ENCODE results near the gene UPF3A.
"Not testable (repeated sequence)": the region's sequence is repeated elsewhere in the genome, so short reads cannot be mapped to it uniquely, and the experiment has no call there.

UPF3A gene

GRCh38 chr13:114325729-114326128, 44.3 kb downstream of the UPF3A start:
- TF ChIP-seq, protein P1, sequence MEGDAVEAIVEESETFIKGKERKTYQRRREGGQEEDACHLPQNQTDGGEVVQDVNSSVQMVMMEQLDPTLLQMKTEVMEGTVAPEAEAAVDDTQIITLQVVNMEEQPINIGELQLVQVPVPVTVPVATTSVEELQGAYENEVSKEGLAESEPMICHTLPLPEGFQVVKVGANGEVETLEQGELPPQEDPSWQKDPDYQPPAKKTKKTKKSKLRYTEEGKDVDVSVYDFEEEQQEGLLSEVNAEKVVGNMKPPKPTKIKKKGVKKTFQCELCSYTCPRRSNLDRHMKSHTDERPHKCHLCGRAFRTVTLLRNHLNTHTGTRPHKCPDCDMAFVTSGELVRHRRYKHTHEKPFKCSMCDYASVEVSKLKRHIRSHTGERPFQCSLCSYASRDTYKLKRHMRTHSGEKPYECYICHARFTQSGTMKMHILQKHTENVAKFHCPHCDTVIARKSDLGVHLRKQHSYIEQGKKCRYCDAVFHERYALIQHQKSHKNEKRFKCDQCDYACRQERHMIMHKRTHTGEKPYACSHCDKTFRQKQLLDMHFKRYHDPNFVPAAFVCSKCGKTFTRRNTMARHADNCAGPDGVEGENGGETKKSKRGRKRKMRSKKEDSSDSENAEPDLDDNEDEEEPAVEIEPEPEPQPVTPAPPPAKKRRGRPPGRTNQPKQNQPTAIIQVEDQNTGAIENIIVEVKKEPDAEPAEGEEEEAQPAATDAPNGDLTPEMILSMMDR (IDR thresholded peaks at IDR 0.05; ENCODE audit: extremely low read depth, missing control alignments), result no peak
- no peak for DNase-seq (ENCODE audit: low spot score)

GRCh38 chr13:114328034-114328433, 46.6 kb downstream of the UPF3A start:
- TF ChIP-seq, protein P1 (IDR thresholded peaks at IDR 0.05; ENCODE audit: extremely low read depth, missing control alignments), result no peak
- DNase-seq (ENCODE audit: low spot score), result no peak

DNA sequence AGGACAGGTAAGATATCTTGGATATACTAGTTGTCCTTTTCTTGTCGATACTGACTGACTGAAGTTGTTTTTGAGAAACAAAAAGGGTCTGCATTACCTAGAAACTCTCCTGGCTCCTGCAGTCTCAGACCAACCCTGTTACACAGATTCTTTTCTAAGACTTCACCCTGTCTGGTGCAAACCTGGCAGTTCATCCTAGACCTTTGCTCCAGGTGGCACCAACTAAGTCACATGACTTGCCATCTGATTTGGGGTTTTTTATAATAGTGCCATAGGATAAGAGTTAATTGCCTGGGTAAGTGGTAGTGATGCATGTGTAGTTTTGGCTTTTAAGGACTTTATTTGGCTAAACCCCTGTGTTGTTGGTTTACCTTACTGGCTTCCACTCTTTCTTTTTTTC, 47.2 kb downstream of the UPF3A start:
- TF ChIP-seq, protein P1 (IDR thresholded peaks at IDR 0.05; ENCODE audit: extremely low read depth, missing control alignments), result no peak
- no peak for DNase-seq (ENCODE audit: low spot score)

DNA sequence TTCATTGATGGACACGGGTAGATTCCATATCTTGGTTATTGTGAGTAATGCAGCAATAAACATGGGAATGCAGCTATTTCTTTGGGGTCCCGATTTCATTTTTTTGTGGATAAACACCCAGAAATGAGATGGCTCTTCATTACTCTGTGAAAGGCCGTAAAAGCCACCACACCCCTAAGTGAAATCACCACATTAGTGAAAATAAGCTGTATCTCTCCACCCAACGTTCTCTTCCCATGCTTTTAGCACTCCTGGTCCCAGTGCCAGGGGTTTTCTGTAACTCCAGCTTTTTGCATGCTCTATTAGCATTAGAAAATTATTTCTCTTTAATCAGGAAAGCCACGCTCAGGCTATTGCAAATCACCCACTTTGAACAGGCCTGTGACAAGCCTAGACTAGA, 48.7 kb downstream of the UPF3A start:
- TF ChIP-seq, protein P1 (IDR thresholded peaks at IDR 0.05; ENCODE audit: extremely low read depth, missing control alignments), result no peak
- DNase-seq (ENCODE audit: low spot score), result no peak

GRCh38 chr13:114333881-114334280, 52.5 kb downstream of the UPF3A start:
- DNase-seq (ENCODE audit: low spot score), result not testable (repeated sequence)

DNA sequence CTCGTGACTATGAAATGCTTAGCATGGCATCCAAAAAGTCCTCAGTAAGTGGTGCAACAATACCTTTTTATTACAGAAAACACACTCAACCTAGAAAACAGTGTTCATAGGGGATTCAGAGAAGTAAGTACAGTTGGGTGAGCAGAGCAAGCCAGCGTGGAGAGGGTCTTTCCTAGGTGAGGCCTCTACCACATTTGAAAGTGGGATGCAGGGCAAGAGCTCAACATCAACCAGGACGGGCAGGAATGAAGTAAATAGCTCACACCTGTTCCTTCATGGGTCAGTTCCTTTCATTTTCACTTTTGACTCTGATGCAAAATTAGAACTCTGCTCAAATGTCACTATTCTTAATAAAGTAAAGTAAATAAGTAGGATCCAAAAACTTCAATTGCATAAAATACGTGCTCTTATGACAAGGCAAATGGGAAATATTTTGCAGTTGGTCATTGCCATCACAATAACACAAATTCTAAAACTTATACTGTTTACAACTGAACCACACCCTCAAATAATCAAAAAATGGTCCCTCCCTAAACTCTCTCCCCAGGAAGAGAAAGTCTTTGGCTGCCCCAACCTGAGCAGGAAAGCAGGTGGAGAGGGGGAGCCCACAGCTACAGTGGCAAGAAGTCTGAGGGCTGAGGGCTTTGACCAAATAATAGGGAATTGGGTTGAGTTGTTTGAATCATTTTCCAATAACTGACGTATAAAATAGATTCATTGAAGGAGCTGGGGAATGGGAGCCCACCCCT, 53.1 kb downstream of the UPF3A start:
- no peak for DNase-seq (ENCODE audit: low spot score)
- TF ChIP-seq, protein P1 (IDR thresholded peaks at IDR 0.05; ENCODE audit: extremely low read depth, missing control alignments), result no peak

- not testable (repeated sequence) for DNase-seq (ENCODE audit: low spot score)
Observed at GRCh38 chr13:114336457-114336856, 55.1 kb downstream of the UPF3A start.

DNA sequence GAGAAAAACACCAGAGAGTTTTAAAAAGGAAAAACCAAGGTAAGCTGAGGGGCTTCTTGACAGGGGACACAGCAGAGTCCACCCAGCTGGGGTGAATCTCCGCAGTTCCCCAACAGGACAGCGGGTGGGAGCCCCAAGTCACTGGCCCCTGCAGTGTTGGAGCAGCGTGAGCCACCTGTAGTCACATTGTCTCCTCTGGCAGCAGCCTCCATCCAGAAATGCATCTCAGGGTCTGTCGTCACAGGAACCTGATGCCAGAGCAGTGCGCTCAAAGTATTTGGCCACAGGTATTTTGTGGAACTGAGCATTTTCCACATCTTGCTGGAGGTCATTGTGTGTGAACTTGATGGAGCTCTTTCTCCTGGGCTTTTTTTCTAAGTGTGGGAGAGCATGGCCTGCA, 57.6 kb downstream of the UPF3A start:
- DNase-seq (ENCODE audit: low spot score), result no peak
- TF ChIP-seq, protein P1 (IDR thresholded peaks at IDR 0.05; ENCODE audit: extremely low read depth, missing control alignments), result no peak

All from GM20000 (cell line).